ENCODE measurements around the gene SMR3B. TPM values are rescaled to one million over a fixed set of nuclear protein-coding genes. Genes with fewer than 3 reads are reported as not detected.

SMR3B gene
- total and polyA plus RNA-seq, 2 of the 8 experiments (the other 6 are each of a cell fraction or from before 2014, with no cell fraction given), result not detected

- Histone ChIP-seq H3K4me2 (ENCODE audit: insufficient read depth in 1 of 2, low read depth in 2 of 2, low read length in 2 of 2) (no peak overlapping the region), H2BK120ac (replicated peaks; ENCODE audit: low read depth, low read length) (no peak overlapping the region), H3K79me1 (ENCODE audit: low read depth, low read length) (no peaks in the 10 kb centered on the region), H4K20me1 (replicated peaks in 1 of 2; ENCODE audit: control insufficient read depth in 1 of 2, insufficient read depth in 2 of 2, low read length in 2 of 2) (no peaks in the 10 kb centered on the region), H3K79me2 (ENCODE audit: control insufficient read depth in 1 of 2, insufficient read depth in 2 of 2, low read length in 2 of 2) (no peaks in the 10 kb centered on the region), H3K27ac (ENCODE audit: low read depth, low read length) (no peak overlapping the region), H4K5ac (ENCODE audit: insufficient read length, low read depth, low read length) (no peak overlapping the region), H3K9ac (replicated peaks in 1 of 4; ENCODE audit: extremely low read depth in 1 of 4, low read depth in 3 of 4, low read length in 3 of 4) (no peak overlapping the region), H2BK15ac (ENCODE audit: low read length) (no peak overlapping the region), H2BK12ac (ENCODE audit: low read depth, low read length) (no peak overlapping the region), H4K91ac (replicated peaks; ENCODE audit: insufficient read length, low read length) (no peak overlapping the region), H3K9me3 (ENCODE audit: insufficient read depth in 2 of 2, low read depth in 1 of 2, low read length in 1 of 2) (no peaks in the 10 kb centered on the region), H2AK5ac (ENCODE audit: low read depth, low read length) (no peak overlapping the region), H3K4me3 (ENCODE audit: extremely low read depth in 1 of 4, insufficient read depth in 2 of 4, low read depth in 3 of 4, low read length in 4 of 4) (no peak overlapping the region), H2BK20ac (ENCODE audit: low read length) (no peak overlapping the region), H2AFZ (ENCODE audit: low read length) (no peak overlapping the region), H2BK5ac (ENCODE audit: low read depth, low read length) (no peak overlapping the region), H3K4me1 (replicated peaks in 1 of 4; ENCODE audit: control insufficient read depth in 3 of 4, insufficient read depth in 4 of 4, low read length in 3 of 4) (no peaks in the 10 kb centered on the region), H3K27me3 (replicated peaks in 1 of 4; ENCODE audit: control insufficient read depth in 3 of 4, extremely low read depth in 1 of 4, insufficient read depth in 3 of 4, low read length in 3 of 4) (no peaks in the 10 kb centered on the region), H3K36me3 (ENCODE audit: control insufficient read depth in 2 of 4, insufficient read depth in 4 of 4, low read length in 3 of 4) (no peaks in the 10 kb centered on the region), H3K18ac (ENCODE audit: extremely low read depth, low read length) (no peak overlapping the region), H3K23ac (ENCODE audit: insufficient read length) (no peak overlapping the region), H3K4ac (replicated peaks; ENCODE audit: insufficient read length, low read depth, low read length) (no peak overlapping the region), H3K14ac (ENCODE audit: insufficient read length) (no peak overlapping the region), H4K8ac (ENCODE audit: extremely low read depth, insufficient read depth, low read length) (no peak overlapping the region), H3K23me2 (ENCODE audit: low read depth, low read length) (peaks cover 3% of the 10 kb centered on the region; the same call in 1 of the 2 replicates), H3K56ac (replicated peaks; ENCODE audit: insufficient read length, low read depth, low read length) (no peak overlapping the region)
- POLR2A ChIA-PET (ENCODE audit: partially characterized antibody), result no interaction called here
- WGBS, 2 experiments (ENCODE audit: extremely low coverage in 1 of 2, insufficient coverage in 1 of 2, insufficient read length in 1 of 2, insufficient replicate concordance in 2 of 2, low coverage in 1 of 2, low lambda C conversion rate in 2 of 2, missing lambda C conversion rate in 1 of 2), result 90% methylated on average over 6 of the region's 6 CpGs; no CpG with 5 or more reads in 1 of the 2 experiments
- DNase-seq (ENCODE audit: low read depth in 1 of 2, low spot score in 2 of 2) (no peak), FAIRE-seq (no peak)
- CTCF ChIA-PET (ENCODE audit: partially characterized antibody), result no interaction called here
- TF ChIP-seq TEAD4 (IDR thresholded peaks at IDR 0.05; ENCODE audit: low read depth, low read length) (no peak), CTCF (IDR thresholded peaks at IDR 0.05; ENCODE audit: control extremely low read depth in 1 of 3, insufficient read depth in 1 of 3, low read depth in 1 of 3, low read length in 3 of 3) (no peak), KDM1A (IDR thresholded peaks at IDR 0.05; ENCODE audit: borderline replicate concordance, low read length) (no peak), RFX5 (IDR thresholded peaks at IDR 0.05; ENCODE audit: borderline replicate concordance, low read depth, low read length) (no peak), BACH1 (IDR thresholded peaks at IDR 0.05; ENCODE audit: low read length) (no peak), MAFK (IDR thresholded peaks at IDR 0.05; ENCODE audit: low read depth, low read length) (no peak), EP300 (IDR thresholded peaks at IDR 0.05; ENCODE audit: borderline replicate concordance in 1 of 2, low read depth in 2 of 2, low read length in 2 of 2) (no peak), BCL11A (IDR thresholded peaks at IDR 0.05; ENCODE audit: low read depth in 2 of 2, low read length in 2 of 2) (no peak), CREB1 (IDR thresholded peaks at IDR 0.05) (no peak), SAP30 (IDR thresholded peaks at IDR 0.05; ENCODE audit: insufficient read depth, insufficient replicate concordance, low read length) (no peak), ATF3 (IDR thresholded peaks at IDR 0.05; ENCODE audit: insufficient read depth, low read depth, low read length) (no peak), POLR2AphosphoS5 (IDR thresholded peaks at IDR 0.05; ENCODE audit: low read depth, low read length) (no peak)
These were observed 22.8 kb downstream of the SMR3B start for GRCh38 chr4:70405765-70406164.

Data from H1 (cell line).